Measurements from ENCODE around the gene KLHL29.

GRCh38 chr2:23734416-23734815, 349.4 kb downstream of the KLHL29 start:
- no peak for TF ChIP-seq CTCF (IDR thresholded peaks at IDR 0.05; ENCODE audit: low read depth, low read length, poor library complexity, severe bottlenecking)
- no peak for TF ChIP-seq EZH2phosphoT487 (IDR thresholded peaks at IDR 0.05; ENCODE audit: borderline replicate concordance, low read length)
